ENCODE results near the gene SHH.

DNA sequence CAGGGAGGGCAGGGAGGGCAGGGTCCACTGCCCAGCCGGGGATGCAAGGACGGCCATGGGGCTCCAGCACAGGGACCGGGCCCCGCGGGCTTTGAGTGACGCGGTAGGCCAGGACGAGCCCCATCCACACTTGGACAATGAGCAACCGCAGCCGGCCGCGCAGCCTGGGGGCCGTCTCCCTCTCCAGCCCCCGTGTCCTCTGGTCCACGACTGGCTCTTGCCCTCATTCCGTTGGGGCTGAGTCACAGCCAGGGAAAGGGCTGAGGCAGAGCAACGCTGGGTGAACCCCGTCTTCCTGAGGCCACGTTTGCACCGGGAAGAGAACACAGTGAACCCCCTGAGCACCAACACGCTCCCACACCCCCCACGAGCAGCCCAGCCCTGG lies 23.7 kb downstream of the SHH start:
- no peak for TF ChIP-seq ZBTB21 (CRISPR knock-in tag; IDR thresholded peaks at IDR 0.05; ENCODE audit: borderline replicate concordance)
- TF ChIP-seq, protein P1, sequence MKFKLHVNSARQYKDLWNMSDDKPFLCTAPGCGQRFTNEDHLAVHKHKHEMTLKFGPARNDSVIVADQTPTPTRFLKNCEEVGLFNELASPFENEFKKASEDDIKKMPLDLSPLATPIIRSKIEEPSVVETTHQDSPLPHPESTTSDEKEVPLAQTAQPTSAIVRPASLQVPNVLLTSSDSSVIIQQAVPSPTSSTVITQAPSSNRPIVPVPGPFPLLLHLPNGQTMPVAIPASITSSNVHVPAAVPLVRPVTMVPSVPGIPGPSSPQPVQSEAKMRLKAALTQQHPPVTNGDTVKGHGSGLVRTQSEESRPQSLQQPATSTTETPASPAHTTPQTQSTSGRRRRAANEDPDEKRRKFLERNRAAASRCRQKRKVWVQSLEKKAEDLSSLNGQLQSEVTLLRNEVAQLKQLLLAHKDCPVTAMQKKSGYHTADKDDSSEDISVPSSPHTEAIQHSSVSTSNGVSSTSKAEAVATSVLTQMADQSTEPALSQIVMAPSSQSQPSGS (CRISPR knock-in tag; IDR thresholded peaks at IDR 0.05; ENCODE audit: borderline replicate concordance, low read depth): no peak
- TF ChIP-seq, protein P2, sequence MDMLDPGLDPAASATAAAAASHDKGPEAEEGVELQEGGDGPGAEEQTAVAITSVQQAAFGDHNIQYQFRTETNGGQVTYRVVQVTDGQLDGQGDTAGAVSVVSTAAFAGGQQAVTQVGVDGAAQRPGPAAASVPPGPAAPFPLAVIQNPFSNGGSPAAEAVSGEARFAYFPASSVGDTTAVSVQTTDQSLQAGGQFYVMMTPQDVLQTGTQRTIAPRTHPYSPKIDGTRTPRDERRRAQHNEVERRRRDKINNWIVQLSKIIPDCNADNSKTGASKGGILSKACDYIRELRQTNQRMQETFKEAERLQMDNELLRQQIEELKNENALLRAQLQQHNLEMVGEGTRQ (CRISPR knock-in tag; IDR thresholded peaks at IDR 0.05): no peak
- TF ChIP-seq, protein P3, sequence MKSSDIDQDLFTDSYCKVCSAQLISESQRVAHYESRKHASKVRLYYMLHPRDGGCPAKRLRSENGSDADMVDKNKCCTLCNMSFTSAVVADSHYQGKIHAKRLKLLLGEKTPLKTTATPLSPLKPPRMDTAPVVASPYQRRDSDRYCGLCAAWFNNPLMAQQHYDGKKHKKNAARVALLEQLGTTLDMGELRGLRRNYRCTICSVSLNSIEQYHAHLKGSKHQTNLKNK (CRISPR knock-in tag; IDR thresholded peaks at IDR 0.05): no peak
- TF ChIP-seq ZNF232 (CRISPR knock-in tag; IDR thresholded peaks at IDR 0.05): no peak
- TF ChIP-seq, protein P4, sequence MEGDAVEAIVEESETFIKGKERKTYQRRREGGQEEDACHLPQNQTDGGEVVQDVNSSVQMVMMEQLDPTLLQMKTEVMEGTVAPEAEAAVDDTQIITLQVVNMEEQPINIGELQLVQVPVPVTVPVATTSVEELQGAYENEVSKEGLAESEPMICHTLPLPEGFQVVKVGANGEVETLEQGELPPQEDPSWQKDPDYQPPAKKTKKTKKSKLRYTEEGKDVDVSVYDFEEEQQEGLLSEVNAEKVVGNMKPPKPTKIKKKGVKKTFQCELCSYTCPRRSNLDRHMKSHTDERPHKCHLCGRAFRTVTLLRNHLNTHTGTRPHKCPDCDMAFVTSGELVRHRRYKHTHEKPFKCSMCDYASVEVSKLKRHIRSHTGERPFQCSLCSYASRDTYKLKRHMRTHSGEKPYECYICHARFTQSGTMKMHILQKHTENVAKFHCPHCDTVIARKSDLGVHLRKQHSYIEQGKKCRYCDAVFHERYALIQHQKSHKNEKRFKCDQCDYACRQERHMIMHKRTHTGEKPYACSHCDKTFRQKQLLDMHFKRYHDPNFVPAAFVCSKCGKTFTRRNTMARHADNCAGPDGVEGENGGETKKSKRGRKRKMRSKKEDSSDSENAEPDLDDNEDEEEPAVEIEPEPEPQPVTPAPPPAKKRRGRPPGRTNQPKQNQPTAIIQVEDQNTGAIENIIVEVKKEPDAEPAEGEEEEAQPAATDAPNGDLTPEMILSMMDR (IDR thresholded peaks at IDR 0.05): no peak
- no peak for TF ChIP-seq ATF1 (CRISPR knock-in tag; IDR thresholded peaks at IDR 0.05)
- TF ChIP-seq, protein P5, sequence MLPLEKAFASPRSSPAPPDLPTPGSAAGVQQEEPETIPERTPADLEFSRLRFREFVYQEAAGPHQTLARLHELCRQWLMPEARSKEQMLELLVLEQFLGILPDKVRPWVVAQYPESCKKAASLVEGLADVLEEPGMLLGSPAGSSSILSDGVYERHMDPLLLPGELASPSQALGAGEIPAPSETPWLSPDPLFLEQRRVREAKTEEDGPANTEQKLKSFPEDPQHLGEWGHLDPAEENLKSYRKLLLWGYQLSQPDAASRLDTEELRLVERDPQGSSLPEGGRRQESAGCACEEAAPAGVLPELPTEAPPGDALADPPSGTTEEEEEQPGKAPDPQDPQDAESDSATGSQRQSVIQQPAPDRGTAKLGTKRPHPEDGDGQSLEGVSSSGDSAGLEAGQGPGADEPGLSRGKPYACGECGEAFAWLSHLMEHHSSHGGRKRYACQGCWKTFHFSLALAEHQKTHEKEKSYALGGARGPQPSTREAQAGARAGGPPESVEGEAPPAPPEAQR (CRISPR knock-in tag; IDR thresholded peaks at IDR 0.05): no peak
- TF ChIP-seq, protein P6, sequence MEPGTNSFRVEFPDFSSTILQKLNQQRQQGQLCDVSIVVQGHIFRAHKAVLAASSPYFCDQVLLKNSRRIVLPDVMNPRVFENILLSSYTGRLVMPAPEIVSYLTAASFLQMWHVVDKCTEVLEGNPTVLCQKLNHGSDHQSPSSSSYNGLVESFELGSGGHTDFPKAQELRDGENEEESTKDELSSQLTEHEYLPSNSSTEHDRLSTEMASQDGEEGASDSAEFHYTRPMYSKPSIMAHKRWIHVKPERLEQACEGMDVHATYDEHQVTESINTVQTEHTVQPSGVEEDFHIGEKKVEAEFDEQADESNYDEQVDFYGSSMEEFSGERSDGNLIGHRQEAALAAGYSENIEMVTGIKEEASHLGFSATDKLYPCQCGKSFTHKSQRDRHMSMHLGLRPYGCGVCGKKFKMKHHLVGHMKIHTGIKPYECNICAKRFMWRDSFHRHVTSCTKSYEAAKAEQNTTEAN (CRISPR knock-in tag; IDR thresholded peaks at IDR 0.05): no peak
- TF ChIP-seq, protein P7, sequence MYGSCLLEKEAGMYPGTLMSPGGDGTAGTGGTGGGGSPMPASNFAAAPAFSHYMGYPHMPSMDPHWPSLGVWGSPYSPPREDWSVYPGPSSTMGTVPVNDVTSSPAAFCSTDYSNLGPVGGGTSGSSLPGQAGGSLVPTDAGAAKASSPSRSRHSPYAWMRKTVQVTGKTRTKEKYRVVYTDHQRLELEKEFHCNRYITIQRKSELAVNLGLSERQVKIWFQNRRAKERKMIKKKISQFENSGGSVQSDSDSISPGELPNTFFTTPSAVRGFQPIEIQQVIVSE (CRISPR knock-in tag; IDR thresholded peaks at IDR 0.05; ENCODE audit: borderline replicate concordance): no peak
- TF ChIP-seq KAT7 (CRISPR knock-in tag; IDR thresholded peaks at IDR 0.05; ENCODE audit: borderline replicate concordance): no peak
- no peak for TF ChIP-seq NR2C2 (CRISPR knock-in tag; IDR thresholded peaks at IDR 0.05)
- no peak for TF ChIP-seq CREB1 (CRISPR knock-in tag; IDR thresholded peaks at IDR 0.05)

All from WTC11 (cell line).